Neural progenitor cell (in vitro differentiated cells): ENCODE data around the gene TRABD.

ENCODE experiments used
- EZH2 ChIP-seq: fragments of 200-600 bp; sonication (generic); IDR thresholded peaks from 2 replicates; pipeline ENCODE4 v1.6.1; 2017; ENCODE audit warnings: antibody characterized with exemption, mild to moderate bottlenecking, moderate library complexity
- EZH2phosphoT487 ChIP-seq: fragments of 200-600 bp; sonication (generic); IDR thresholded peaks from 2 replicates; pipeline ENCODE4 v1.6.1; 2017; ENCODE audit warnings: antibody characterized with exemption
- TF ChIP-seq, protein P1 (sequence below): fragments of 200-600 bp; sonication (generic); IDR thresholded peaks from 2 replicates; pipeline ENCODE4 v1.5.1; 2017; ENCODE audit warnings: antibody characterized with exemption, mild to moderate bottlenecking

DNA sequence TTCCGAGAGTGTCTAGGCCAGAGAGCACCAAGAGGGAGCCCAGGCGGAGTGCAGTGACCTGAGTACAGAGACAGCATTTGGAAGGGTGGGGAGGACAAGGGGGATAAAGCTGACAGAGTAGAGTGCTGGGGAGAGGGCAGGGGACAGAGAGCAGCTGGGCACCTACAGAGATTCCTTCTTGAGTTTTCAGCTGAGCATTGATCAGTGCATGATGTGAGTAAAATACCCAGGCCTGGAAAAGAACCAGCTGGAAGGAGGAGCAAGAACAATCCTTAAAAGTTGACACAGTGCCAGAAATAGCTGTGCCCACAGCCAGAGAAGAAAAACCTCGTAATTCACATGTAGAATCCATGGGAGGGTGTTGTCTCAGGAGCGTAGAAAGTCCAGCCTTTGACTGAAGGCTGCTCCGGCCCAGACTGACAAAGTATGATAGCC is 49.1 kb upstream of the TRABD start:
- TF ChIP-seq, protein P1, sequence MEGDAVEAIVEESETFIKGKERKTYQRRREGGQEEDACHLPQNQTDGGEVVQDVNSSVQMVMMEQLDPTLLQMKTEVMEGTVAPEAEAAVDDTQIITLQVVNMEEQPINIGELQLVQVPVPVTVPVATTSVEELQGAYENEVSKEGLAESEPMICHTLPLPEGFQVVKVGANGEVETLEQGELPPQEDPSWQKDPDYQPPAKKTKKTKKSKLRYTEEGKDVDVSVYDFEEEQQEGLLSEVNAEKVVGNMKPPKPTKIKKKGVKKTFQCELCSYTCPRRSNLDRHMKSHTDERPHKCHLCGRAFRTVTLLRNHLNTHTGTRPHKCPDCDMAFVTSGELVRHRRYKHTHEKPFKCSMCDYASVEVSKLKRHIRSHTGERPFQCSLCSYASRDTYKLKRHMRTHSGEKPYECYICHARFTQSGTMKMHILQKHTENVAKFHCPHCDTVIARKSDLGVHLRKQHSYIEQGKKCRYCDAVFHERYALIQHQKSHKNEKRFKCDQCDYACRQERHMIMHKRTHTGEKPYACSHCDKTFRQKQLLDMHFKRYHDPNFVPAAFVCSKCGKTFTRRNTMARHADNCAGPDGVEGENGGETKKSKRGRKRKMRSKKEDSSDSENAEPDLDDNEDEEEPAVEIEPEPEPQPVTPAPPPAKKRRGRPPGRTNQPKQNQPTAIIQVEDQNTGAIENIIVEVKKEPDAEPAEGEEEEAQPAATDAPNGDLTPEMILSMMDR: no peak
- TF ChIP-seq EZH2 (no peak), EZH2phosphoT487 (no peak)
